H1 (cell line): Measurements from ENCODE around the gene SKIDA1. TPM values are rescaled to one million over a fixed set of nuclear protein-coding genes. Genes with fewer than 3 reads are reported as not detected.

Experiments
- CTCF ChIA-PET: fragments of 300-600 bp; sonication (Branson Sonifier 250); formaldehyde crosslinking; loops from one replicate; lab custom pipeline; 2021; ENCODE audit not compliant: partially characterized antibody; lab: Charles Lee
- POLR2A ChIA-PET: fragments of 300-600 bp; sonication (Branson Sonifier 250); formaldehyde crosslinking; loops from one replicate; lab custom pipeline; 2021; ENCODE audit warnings: inconsistent platforms; ENCODE audit not compliant: partially characterized antibody; lab: Charles Lee
- DNase-seq, 2 experiments: peaks; one replicate each; pipeline versions ENCODE4 v3.0.0 to v3.0.0-alpha.2; 2010 to 2022; ENCODE audit warnings: low spot score in 2 of 2, low read depth in 1 of 2, mixed read lengths in 1 of 2
- FAIRE-seq: peaks from 2 replicates; lab custom pipeline; 2011; peaks lifted over from hg19 to GRCh38; lab: Jason Lieb, UNC
- H2AFZ ChIP-seq: 2 replicates; pipeline ENCODE4 v1.8.1; 2012; ENCODE audit warnings: low read length, inconsistent platforms
- H2AK5ac ChIP-seq: 2 replicates; pipeline ENCODE4 v1.6.1; 2013; ENCODE audit warnings: low read depth, low read length
- H2BK120ac ChIP-seq: replicated peaks from 2 replicates; pipeline ENCODE3; 2013; ENCODE audit warnings: low read depth, low read length, inconsistent platforms
- H2BK12ac ChIP-seq: 2 replicates; pipeline ENCODE4 v1.6.1; 2013; ENCODE audit warnings: low read depth, low read length
- H2BK15ac ChIP-seq: 2 replicates; pipeline ENCODE4 v1.6.1; 2013; ENCODE audit warnings: low read length
- H2BK20ac ChIP-seq: 2 replicates; pipeline ENCODE4 v1.6.1; 2013; ENCODE audit warnings: low read length
- H2BK5ac ChIP-seq: 2 replicates; pipeline ENCODE4 v1.6.1; 2013; ENCODE audit warnings: low read depth, low read length
- H3K14ac ChIP-seq: 2 replicates; pipeline ENCODE4 v1.6.1; 2013; ENCODE audit warnings: inconsistent platforms; ENCODE audit not compliant: insufficient read length
- H3K18ac ChIP-seq: 2 replicates; pipeline ENCODE4 v1.6.1; 2013; ENCODE audit warnings: low read length; ENCODE audit errors: extremely low read depth
- H3K23ac ChIP-seq: 2 replicates; pipeline ENCODE4 v1.6.1; 2013; ENCODE audit warnings: inconsistent platforms; ENCODE audit not compliant: insufficient read length
- H3K23me2 ChIP-seq: 2 replicates; pipeline ENCODE4 v1.6.1; 2013; ENCODE audit warnings: low read depth, low read length
- H3K27ac ChIP-seq: 2 replicates; pipeline ENCODE4 v1.6.1; 2011; ENCODE audit warnings: low read depth, low read length, inconsistent platforms
- H3K27me3 ChIP-seq, 4 experiments: replicated peaks in 1 of 4; 1 replicate in 1 of 4; 2 replicates in 3 of 4; pipeline versions ENCODE4 v1.6.1 to v1.8.1; 2011 to 2013; ENCODE audit warnings: low read length in 3 of 4, mild to moderate bottlenecking in 3 of 4, inconsistent platforms in 2 of 4, mixed read lengths in 2 of 4, moderate library complexity in 1 of 4; ENCODE audit not compliant: control insufficient read depth in 3 of 4, insufficient read depth in 3 of 4; ENCODE audit errors: extremely low read depth in 1 of 4
- H3K36me3 ChIP-seq, 4 experiments: 2 replicates each; pipeline versions ENCODE4 v1.6.1 to v1.8.1; 2011 to 2013; ENCODE audit warnings: mild to moderate bottlenecking in 4 of 4, low read length in 3 of 4, moderate library complexity in 2 of 4, control low read depth in 1 of 4, inconsistent platforms in 1 of 4; ENCODE audit not compliant: insufficient read depth in 4 of 4, control insufficient read depth in 2 of 4
- H3K4ac ChIP-seq: replicated peaks from 2 replicates; pipeline ENCODE3; 2013; ENCODE audit warnings: low read length, low read depth, mixed read lengths, inconsistent platforms; ENCODE audit not compliant: insufficient read length
- H3K4me1 ChIP-seq, 4 experiments: replicated peaks in 1 of 4; 1 replicate in 1 of 4; 2 replicates in 3 of 4; pipeline versions ENCODE4 v1.6.1 to v1.8.1; 2011 to 2013; ENCODE audit warnings: low read length in 3 of 4, inconsistent platforms in 2 of 4, mixed read lengths in 1 of 4; ENCODE audit not compliant: insufficient read depth in 4 of 4, control insufficient read depth in 3 of 4
- H3K4me2 ChIP-seq, 2 experiments: 2 replicates each; pipeline versions ENCODE4 v1.6.1 to v1.8.1; 2011 to 2013; ENCODE audit warnings: low read depth in 2 of 2, low read length in 2 of 2, control low read depth in 1 of 2, inconsistent platforms in 1 of 2, mild to moderate bottlenecking in 1 of 2; ENCODE audit not compliant: insufficient read depth in 1 of 2
- H3K4me3 ChIP-seq, 4 experiments: fragments of 200-600, 300-600 bp in 1 of 4; sonication (generic), shearing (Covaris generic), sonication (Bioruptor Twin) in 1 of 4; 2 replicates each; pipeline versions ENCODE4 v1.5.1 to v1.8.1; 2011 to 2016; ENCODE audit warnings: low read length in 4 of 4, low read depth in 3 of 4, control low read depth in 2 of 4, inconsistent platforms in 2 of 4, mild to moderate bottlenecking in 2 of 4, mixed read lengths in 1 of 4, moderate library complexity in 1 of 4; ENCODE audit not compliant: insufficient read depth in 2 of 4; ENCODE audit errors: extremely low read depth in 1 of 4
- H3K56ac ChIP-seq: replicated peaks from 2 replicates; pipeline ENCODE3; 2013; ENCODE audit warnings: low read depth, mild to moderate bottlenecking, mixed read lengths, low read length, inconsistent platforms; ENCODE audit not compliant: insufficient read length
- H3K79me1 ChIP-seq: 2 replicates; pipeline ENCODE4 v1.6.1; 2013; ENCODE audit warnings: low read depth, low read length, control low read depth
- H3K79me2 ChIP-seq, 2 experiments: 2 replicates each; pipeline versions ENCODE4 v1.6.1 to v1.8.1; 2012 to 2013; ENCODE audit warnings: low read length in 2 of 2, mild to moderate bottlenecking in 2 of 2, inconsistent platforms in 1 of 2; ENCODE audit not compliant: insufficient read depth in 2 of 2, control insufficient read depth in 1 of 2
- H3K9ac ChIP-seq, 4 experiments: replicated peaks in 1 of 4; 1 replicate in 1 of 4; 2 replicates in 3 of 4; pipeline versions ENCODE4 v1.6.1 to v1.8.1; 2011 to 2013; ENCODE audit warnings: low read depth in 3 of 4, low read length in 3 of 4, control low read depth in 2 of 4, mild to moderate bottlenecking in 2 of 4, moderate library complexity in 2 of 4, inconsistent platforms in 1 of 4; ENCODE audit errors: extremely low read depth in 1 of 4
- H3K9me3 ChIP-seq, 2 experiments: 2 replicates each; pipeline versions ENCODE4 v1.6.1 to v1.8.1; 2012 to 2013; ENCODE audit warnings: mild to moderate bottlenecking in 2 of 2, moderate library complexity in 2 of 2, control low read depth in 1 of 2, inconsistent platforms in 1 of 2, low read depth in 1 of 2, low read length in 1 of 2, mixed read lengths in 1 of 2; ENCODE audit not compliant: insufficient read depth in 2 of 2
- H4K20me1 ChIP-seq, 2 experiments: replicated peaks in 1 of 2; 2 replicates each; pipeline versions ENCODE3 to v1.8.1; 2011 to 2013; ENCODE audit warnings: inconsistent platforms in 2 of 2, low read length in 2 of 2, mild to moderate bottlenecking in 1 of 2; ENCODE audit not compliant: insufficient read depth in 2 of 2, control insufficient read depth in 1 of 2
- H4K5ac ChIP-seq: 2 replicates; pipeline ENCODE4 v1.6.1; 2013; ENCODE audit warnings: low read length, low read depth, mixed read lengths, inconsistent platforms; ENCODE audit not compliant: insufficient read length
- H4K8ac ChIP-seq: 2 replicates; pipeline ENCODE4 v1.8.0; 2013; ENCODE audit warnings: mild to moderate bottlenecking, moderate library complexity, low read length, inconsistent platforms; ENCODE audit not compliant: insufficient read depth; ENCODE audit errors: extremely low read depth
- H4K91ac ChIP-seq: replicated peaks from 2 replicates; pipeline ENCODE3; 2013; ENCODE audit warnings: low read length, mixed read lengths, inconsistent platforms; ENCODE audit not compliant: insufficient read length
- CTCF ChIP-seq, 3 experiments: IDR thresholded peaks; 1 replicate in 2 of 3; 2 replicates in 1 of 3; pipeline versions ENCODE4 v1.5.1 to v1.6.1; 2011; ENCODE audit warnings: low read length in 3 of 3, mild to moderate bottlenecking in 3 of 3, inconsistent platforms in 2 of 3, low read depth in 1 of 3, moderate library complexity in 1 of 3; ENCODE audit not compliant: insufficient read depth in 1 of 3; ENCODE audit errors: control extremely low read depth in 1 of 3
- NRF1 ChIP-seq: IDR thresholded peaks from 2 replicates; pipeline ENCODE4 v1.6.1; 2011; ENCODE audit warnings: mild to moderate bottlenecking, low read depth, low read length, improper control_type of control experiment
- RNF2 ChIP-seq: fragments of 200-900, 300-1000 bp; sonication (generic); IDR thresholded peaks from 2 replicates; pipeline ENCODE4 v1.7.1; 2016; ENCODE audit warnings: borderline replicate concordance, low read depth, mild to moderate bottlenecking, antibody characterized with exemption, low read length; ENCODE audit not compliant: poor library complexity, severe bottlenecking; ENCODE audit errors: missing control alignments
- SIRT6 ChIP-seq: IDR thresholded peaks from one replicate; pipeline ENCODE4 v1.7.1; 2012; ENCODE audit warnings: low read length, inconsistent platforms
- WGBS, 2 experiments: shearing (Covaris generic) in 1 of 2; methylation state at CpG; one replicate each; pipeline versions ENCODE4 v1.1.6 to v1.1.7; 2013 to 2015; ENCODE audit warnings: low lambda C conversion rate in 2 of 2, mixed read lengths in 2 of 2, inconsistent platforms in 1 of 2, low coverage in 1 of 2, missing lambda C conversion rate in 1 of 2; ENCODE audit not compliant: insufficient replicate concordance in 2 of 2, insufficient coverage in 1 of 2, insufficient read length in 1 of 2; ENCODE audit errors: extremely low coverage in 1 of 2, missing lambda C conversion rate in 1 of 2; 5-methylcytosine and 5-hydroxymethylcytosine counted together
- polyA plus RNA-seq, 7 experiments: library from polyadenylated mRNA; depleted of rRNA in 3 of 7; stranded (reverse) in 5 of 7; unstranded in 2 of 7; fragments of >200 nt in 5 of 7; fragments of 200-250 nt in 2 of 7; gene quantifications; 1 replicate in 5 of 7; 2 replicates in 1 of 7; 4 replicates in 1 of 7; pipeline versions ENCODE4 v1.2.1 to v1.2.3, GENCODE V29; 2011 to 2013; ENCODE audit warnings: missing spikeins in 2 of 7, mixed read lengths in 2 of 7
- total RNA-seq: library from RNA; stranded (reverse); fragmentation: NEBNext Ultra II Directional; extraction: Animal tissue kit (Norgen Biotek cat#: 25700); gene quantifications from 2 replicates; pipeline ENCODE4 v1.2.1, GENCODE V29; 2021

SKIDA1 gene
- total and polyA plus RNA-seq, 2 of the 8 experiments (the other 6 are each of a cell fraction or from before 2014, with no cell fraction given), result 1.5 to 8.0 TPM

DNA sequence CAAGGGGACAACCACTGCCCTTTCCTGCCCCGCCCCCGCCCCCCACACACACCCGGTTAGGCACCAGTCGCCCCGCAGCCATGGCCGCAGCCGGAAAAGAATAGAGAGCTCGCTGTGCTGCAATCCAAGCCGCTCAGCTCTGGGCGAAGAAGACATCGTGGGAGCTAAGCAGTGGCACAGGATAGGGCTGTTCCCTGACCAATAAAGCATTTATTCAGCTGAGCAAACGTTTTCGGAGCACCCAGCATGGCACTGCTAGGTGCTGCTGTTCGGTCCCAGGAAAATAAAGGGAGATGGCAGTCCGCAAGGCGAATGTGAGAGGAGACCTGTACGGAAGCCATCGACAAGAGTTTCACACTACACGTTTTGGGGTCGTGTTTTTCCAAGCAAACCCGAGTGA is 18.3 kb downstream of the SKIDA1 start:
- POLR2A ChIA-PET, result interaction anchor here (1.0 to 12.2 kb wide), 7 partner anchors 8 to 252 kb away, joined by 3 to 352 read pairs (median 5); partner anchors contain the start of genes MLLT10 and SKIDA1
- Histone ChIP-seq H3K56ac (no peak overlapping the region), H3K14ac (no peak overlapping the region), H2BK20ac (peak overlapping the region; percentile 6; the same call in 1 of the 2 replicates), H4K8ac (no peak overlapping the region), H2AFZ (no peak overlapping the region), H3K4me1 (peaks cover 18 to 56% (median 33%) of the 10 kb centered on the region in 4 experiments; a peak in 6 of 7 replicates), H2BK12ac (peak overlapping the region; percentile 80), H3K27me3 (peaks cover 0 to 5% (median 5%) of the 10 kb centered on the region in 4 experiments; a peak in 3 of 7 replicates), H2AK5ac (peak overlapping the region; percentile 91; the same call in 1 of the 2 replicates), H3K4me3 (peak overlapping the region; percentile 52 to 69 (median 56)), H3K4me2 (peak overlapping the region; percentile 82 to 100), H3K36me3 (no peaks in the 10 kb centered on the region), H4K20me1 (no peaks in the 10 kb centered on the region), H3K9me3 (no peaks in the 10 kb centered on the region), H3K23me2 (peaks cover 25% of the 10 kb centered on the region), H3K79me1 (no peaks in the 10 kb centered on the region), H3K23ac (no peak overlapping the region), H3K18ac (peak overlapping the region; percentile 95), H4K5ac (no peak overlapping the region), H3K4ac (peak overlapping the region; percentile 15), H3K9ac (peak overlapping the region in 2 of 4 experiments; percentile 4 to 76; a peak in 3 of 7 replicates), H2BK5ac (0 out of 2 replicates have a peak overlapping the region, but pooled peaks have one; percentile 14), H4K91ac (peak overlapping the region; percentile 45), H2BK120ac (peak overlapping the region; percentile 52), H2BK15ac (no peak overlapping the region; the same call in 1 of the 2 replicates), H3K79me2 (peaks cover 0 to 10% of the 10 kb centered on the region in 2 experiments; a peak in 2 of 4 replicates), H3K27ac (no peak overlapping the region)
- FAIRE-seq (no peak), DNase-seq (no peak)
- 3% methylated on average over 21 of the region's 21 CpGs; no CpG with 5 or more reads in 1 of the 2 experiments for WGBS, 2 experiments
- CTCF ChIA-PET, result interaction anchor here (0.5 to 4.3 kb wide), 12 partner anchors 8 to 228 kb away, joined by 3 to 36 read pairs (median 5); no protein-coding TSS in a partner anchor
- TF ChIP-seq RNF2 (no peak), CTCF (IDR thresholded peaks at IDR 0.05; ENCODE audit: control extremely low read depth in 1 of 3, insufficient read depth in 1 of 3, low read depth in 1 of 3, low read length in 3 of 3) (no peak), SIRT6 (no peak), NRF1 (no peak)
